Mammary epithelial cell (primary cell): ENCODE data around the gene TTC28.

ENCODE experiments used
- CTCF ChIP-seq, 2 donors: IDR thresholded peaks in 1 of 2; conservative IDR thresholded peaks in 1 of 2; 2 replicates each; pipeline ENCODE4 v1.5.1; 2011 to 2012; ENCODE audit warnings: inconsistent platforms in 2 of 2, low read length in 2 of 2, mild to moderate bottlenecking in 2 of 2, control low read depth in 1 of 2, low read depth in 1 of 2; ENCODE audit not compliant: insufficient read depth in 1 of 2; ENCODE audit errors: extremely low read depth in 1 of 2
- EZH2 ChIP-seq: IDR thresholded peaks from 2 replicates; pipeline ENCODE4 v1.6.1; 2012; ENCODE audit warnings: low read length, inconsistent platforms, borderline replicate concordance

- TF ChIP-seq CTCF (conservative IDR thresholded peaks at IDR 0.05 in 1 of 2, IDR thresholded peaks at IDR 0.05 in 1 of 2; ENCODE audit: extremely low read depth in 1 of 2, insufficient read depth in 1 of 2, low read depth in 1 of 2, low read length in 2 of 2) (no peak), EZH2 (no peak)
Observed at GRCh38 chr22:28417431-28417830, 262.2 kb downstream of the TTC28 start.
